ENCODE results near the gene SLC6A16. TPM values are rescaled to one million over a fixed set of nuclear protein-coding genes. Genes with fewer than 3 reads are reported as not detected.
A peak's percentile ranks its signal among the peaks of the same experiment; 100 is the strongest.
"Not testable (repeated sequence)": the region's sequence is repeated elsewhere in the genome, so short reads cannot be mapped to it uniquely, and the experiment has no call there.

Gene SLC6A16
- total and polyA plus RNA-seq, 4 donors: 2.4 to 12.9 (median 3.8) TPM

- no peak within 1 kb of the TSS for H3K4me3 ChIP-seq (ENCODE audit: low read length in 2 of 2)
- ATAC-seq (ENCODE audit: low FRiP score): no peak
These were observed 10.2 kb upstream of the SLC6A16 start, which contains the start of gene CD37 for GRCh38 chr19:49335071-49335783. Gene CD37 (plus strand): TSS chr19:49335406. CDS start chr19:49335541, 135 bp downstream.

GRCh38 chr19:49333811-49334288 is 8.9 kb upstream of the SLC6A16 start:
- DNase-seq (peak; percentile 56 to 72), ATAC-seq (ENCODE audit: low FRiP score) (peak; percentile 11)
- Histone ChIP-seq H3K4me1 (ENCODE audit: control insufficient read depth in 1 of 2, insufficient read depth in 2 of 2, low read length in 2 of 2) (no peaks in the 10 kb centered on the region), H3K36me3 (ENCODE audit: control insufficient read depth in 1 of 2, insufficient read depth in 2 of 2, low read length in 1 of 2) (no peaks in the 10 kb centered on the region), H3K9me3 (ENCODE audit: control insufficient read depth, low read length) (no peaks in the 10 kb centered on the region), H3K4me3 (ENCODE audit: low read length in 2 of 2) (no peak overlapping the region), H3K27ac (ENCODE audit: low read depth in 1 of 2, low read length in 2 of 2) (no peak overlapping the region), H3K27me3 (ENCODE audit: control insufficient read depth in 1 of 2, insufficient read depth in 2 of 2, low read length in 1 of 2) (no peaks in the 10 kb centered on the region)
- WGBS, 2 donors: 51 to 64% methylated on average over 8 of the region's 8 CpGs
- intact Hi-C loops (cut with DNase I): no loop called here

More at GRCh38 chr19:49335071-49335783, 10.2 kb upstream of the SLC6A16 start, which contains the start of gene CD37:
- Histone ChIP-seq H3K27ac (ENCODE audit: low read depth in 1 of 2, low read length in 2 of 2) (no peak within 1 kb of the TSS), H3K4me1 (ENCODE audit: control insufficient read depth in 1 of 2, insufficient read depth in 2 of 2, low read length in 2 of 2) (no peaks in the 10 kb centered on the region), H3K9me3 (ENCODE audit: control insufficient read depth, low read length) (no peaks in the 10 kb centered on the region), H3K27me3 (ENCODE audit: control insufficient read depth in 1 of 2, insufficient read depth in 2 of 2, low read length in 1 of 2) (no peaks in the 10 kb centered on the region), H3K36me3 (ENCODE audit: control insufficient read depth in 1 of 2, insufficient read depth in 2 of 2, low read length in 1 of 2) (no peaks in the 10 kb centered on the region)
- intact Hi-C loops (cut with DNase I): no loop called here
- WGBS, 2 donors: 80 to 81% methylated on average over 13 of the region's 13 CpGs
- peak; percentile 58 to 71 for DNase-seq

GRCh38 chr19:49333418-49333805 is 8.4 kb upstream of the SLC6A16 start:
- Histone ChIP-seq H3K9me3 (ENCODE audit: control insufficient read depth, low read length) (no peaks in the 10 kb centered on the region), H3K4me1 (ENCODE audit: control insufficient read depth in 1 of 2, insufficient read depth in 2 of 2, low read length in 2 of 2) (no peaks in the 10 kb centered on the region), H3K27me3 (ENCODE audit: control insufficient read depth in 1 of 2, insufficient read depth in 2 of 2, low read length in 1 of 2) (no peaks in the 10 kb centered on the region), H3K27ac (ENCODE audit: low read depth in 1 of 2, low read length in 2 of 2) (no peak overlapping the region), H3K36me3 (ENCODE audit: control insufficient read depth in 1 of 2, insufficient read depth in 2 of 2, low read length in 1 of 2) (no peaks in the 10 kb centered on the region), H3K4me3 (ENCODE audit: low read length in 2 of 2) (no peak overlapping the region)
- WGBS, 2 donors: 73% methylated on average over 3 of the region's 3 CpGs
- peak; percentile 26 to 42 for DNase-seq
- intact Hi-C loops (cut with DNase I): no loop called here
- ATAC-seq (ENCODE audit: low FRiP score): no peak

GRCh38 chr19:49332691-49333417 is 7.9 kb upstream of the SLC6A16 start:
- H3K4me1 ChIP-seq (ENCODE audit: control insufficient read depth in 1 of 2, insufficient read depth in 2 of 2, low read length in 2 of 2); ATAC-seq (ENCODE audit: low FRiP score); H3K4me3 ChIP-seq (ENCODE audit: low read length in 2 of 2); intact Hi-C loops (cut with DNase I); H3K27me3 ChIP-seq (ENCODE audit: control insufficient read depth in 1 of 2, insufficient read depth in 2 of 2, low read length in 1 of 2); H3K9me3 ChIP-seq (ENCODE audit: control insufficient read depth, low read length); H3K27ac ChIP-seq (ENCODE audit: low read depth in 1 of 2, low read length in 2 of 2); H3K36me3 ChIP-seq (ENCODE audit: control insufficient read depth in 1 of 2, insufficient read depth in 2 of 2, low read length in 1 of 2): not testable (repeated sequence)
- DNase-seq: peak; percentile 10 to 19
- WGBS, 2 donors: 91 to 92% methylated on average over 13 of the region's 13 CpGs

- ATAC-seq (ENCODE audit: low FRiP score) (no peak), DNase-seq (peak; percentile 54 to 58)
- 78 to 88% methylated on average over 2 of the region's 2 CpGs for WGBS, 2 donors
These were observed 6.6 kb upstream of the SLC6A16 start for GRCh38 chr19:49331616-49332055.

GRCh38 chr19:49331187-49331586 is 6.2 kb upstream of the SLC6A16 start:
- DNase-seq: peak; percentile 4 to 5
- H3K4me1 ChIP-seq (ENCODE audit: control insufficient read depth in 1 of 2, insufficient read depth in 2 of 2, low read length in 2 of 2); H3K27me3 ChIP-seq (ENCODE audit: control insufficient read depth in 1 of 2, insufficient read depth in 2 of 2, low read length in 1 of 2); H3K27ac ChIP-seq (ENCODE audit: low read depth in 1 of 2, low read length in 2 of 2); H3K4me3 ChIP-seq (ENCODE audit: low read length in 2 of 2); ATAC-seq (ENCODE audit: low FRiP score); intact Hi-C loops (cut with DNase I); H3K9me3 ChIP-seq (ENCODE audit: control insufficient read depth, low read length); H3K36me3 ChIP-seq (ENCODE audit: control insufficient read depth in 1 of 2, insufficient read depth in 2 of 2, low read length in 1 of 2): not testable (repeated sequence)
- 96% methylated on average over 4 of the region's 4 CpGs for WGBS, 2 donors

More at GRCh38 chr19:49331616-49332055, 6.6 kb upstream of the SLC6A16 start:
- H3K9me3 ChIP-seq (ENCODE audit: control insufficient read depth, low read length): no peaks in the 10 kb centered on the region
- H3K27ac ChIP-seq (ENCODE audit: low read depth in 1 of 2, low read length in 2 of 2): no peak overlapping the region
- H3K27me3 ChIP-seq (ENCODE audit: control insufficient read depth in 1 of 2, insufficient read depth in 2 of 2, low read length in 1 of 2): no peaks in the 10 kb centered on the region
- H3K36me3 ChIP-seq (ENCODE audit: control insufficient read depth in 1 of 2, insufficient read depth in 2 of 2, low read length in 1 of 2): no peaks in the 10 kb centered on the region
- H3K4me1 ChIP-seq (ENCODE audit: control insufficient read depth in 1 of 2, insufficient read depth in 2 of 2, low read length in 2 of 2): no peaks in the 10 kb centered on the region
- intact Hi-C loops (cut with DNase I): no loop called here
- H3K4me3 ChIP-seq (ENCODE audit: low read length in 2 of 2): no peak overlapping the region

GRCh38 chr19:49328741-49329140 is 3.8 kb upstream of the SLC6A16 start:
- H3K27me3 ChIP-seq (ENCODE audit: control insufficient read depth in 1 of 2, insufficient read depth in 2 of 2, low read length in 1 of 2): no peaks in the 10 kb centered on the region

GRCh38 chr19:49327878-49328544 is 3.0 kb upstream of the SLC6A16 start:
- Histone ChIP-seq H3K9me3 (ENCODE audit: control insufficient read depth, low read length) (no peaks in the 10 kb centered on the region), H3K27me3 (ENCODE audit: control insufficient read depth in 1 of 2, insufficient read depth in 2 of 2, low read length in 1 of 2) (no peaks in the 10 kb centered on the region), H3K4me3 (ENCODE audit: low read length in 2 of 2) (no peak overlapping the region), H3K27ac (ENCODE audit: low read depth in 1 of 2, low read length in 2 of 2) (no peak overlapping the region), H3K4me1 (ENCODE audit: control insufficient read depth in 1 of 2, insufficient read depth in 2 of 2, low read length in 2 of 2) (no peaks in the 10 kb centered on the region), H3K36me3 (ENCODE audit: control insufficient read depth in 1 of 2, insufficient read depth in 2 of 2, low read length in 1 of 2) (no peaks in the 10 kb centered on the region)
- intact Hi-C loops (cut with DNase I): no loop called here
- WGBS, 2 donors: 70 to 80% methylated on average over 2 of the region's 2 CpGs
- ATAC-seq (ENCODE audit: low FRiP score) (no peak), DNase-seq (no peak)

More at GRCh38 chr19:49328741-49329140, 3.8 kb upstream of the SLC6A16 start:
- DNase-seq (no peak), ATAC-seq (ENCODE audit: low FRiP score) (no peak)
- H3K9me3 ChIP-seq (ENCODE audit: control insufficient read depth, low read length): no peaks in the 10 kb centered on the region
- H3K4me1 ChIP-seq (ENCODE audit: control insufficient read depth in 1 of 2, insufficient read depth in 2 of 2, low read length in 2 of 2): no peaks in the 10 kb centered on the region
- WGBS, 2 donors: 94 to 95% methylated on average over 2 of the region's 2 CpGs
- H3K27ac ChIP-seq (ENCODE audit: low read depth in 1 of 2, low read length in 2 of 2): no peak overlapping the region
- intact Hi-C loops (cut with DNase I): no loop called here
- no peaks in the 10 kb centered on the region for H3K36me3 ChIP-seq (ENCODE audit: control insufficient read depth in 1 of 2, insufficient read depth in 2 of 2, low read length in 1 of 2)
- no peak overlapping the region for H3K4me3 ChIP-seq (ENCODE audit: low read length in 2 of 2)
